Measurements from ENCODE around the gene CD163L1. TPM values are rescaled to one million over a fixed set of nuclear protein-coding genes. Genes with fewer than 3 reads are reported as not detected.
A peak's percentile ranks its signal among the peaks of the same experiment; 100 is the strongest.
"Not testable (repeated sequence)": the region's sequence is repeated elsewhere in the genome, so short reads cannot be mapped to it uniquely, and the experiment has no call there.

The CD163L1 gene
- total RNA-seq, 2 donors from 2014 or later: not detected

GRCh38 chr12:7439579-7440505, 4.1 kb downstream of the CD163L1 start:
- Mint-ChIP-seq H3K9me3 (no peaks in the 10 kb centered on the region), H3K27ac (no peak overlapping the region), H3K36me3 (no peaks in the 10 kb centered on the region), H3K4me1 (ENCODE audit: low read depth in 2 of 2) (peaks cover 4 to 5% of the 10 kb centered on the region in 2 donors), H3K4me3 (peak overlapping the region; percentile 69), H3K27me3 (peaks cover 22 to 30% of the 10 kb centered on the region in 2 donors)
- peak; percentile 63 for DNase-seq (ENCODE audit: low spot score)
- ATAC-seq: peak; percentile 84 to 94

- H3K36me3 Mint-ChIP-seq; DNase-seq (ENCODE audit: low spot score); H3K9me3 Mint-ChIP-seq; H3K27ac Mint-ChIP-seq; ATAC-seq; H3K4me1 Mint-ChIP-seq (ENCODE audit: low read depth in 2 of 2); H3K4me3 Mint-ChIP-seq: not testable (repeated sequence)
- H3K27me3 Mint-ChIP-seq: peaks cover 22 to 30% of the 10 kb centered on the region in 2 donors
Measured at GRCh38 chr12:7438291-7438995, 5.5 kb downstream of the CD163L1 start.

- not testable (repeated sequence) for H3K36me3 Mint-ChIP-seq; H3K4me3 Mint-ChIP-seq; H3K4me1 Mint-ChIP-seq (ENCODE audit: low read depth in 2 of 2); H3K27ac Mint-ChIP-seq; DNase-seq (ENCODE audit: low spot score); H3K9me3 Mint-ChIP-seq; ATAC-seq
- peaks cover 22 to 30% of the 10 kb centered on the region in 2 donors for H3K27me3 Mint-ChIP-seq
Measured at GRCh38 chr12:7437494-7437893, 6.5 kb downstream of the CD163L1 start.

GRCh38 chr12:7434670-7435069, 9.3 kb downstream of the CD163L1 start:
- peaks cover 2% of the 10 kb centered on the region in 2 donors for H3K4me1 Mint-ChIP-seq (ENCODE audit: low read depth in 2 of 2)
- peak in 1 of 2 donors; percentile 36 for ATAC-seq
- no peak for DNase-seq (ENCODE audit: low spot score)
- no peak overlapping the region for H3K27ac Mint-ChIP-seq
- H3K36me3 Mint-ChIP-seq: no peaks in the 10 kb centered on the region
- H3K9me3 Mint-ChIP-seq: no peaks in the 10 kb centered on the region
- H3K27me3 Mint-ChIP-seq: peaks cover 17 to 24% of the 10 kb centered on the region in 2 donors
- no peak overlapping the region for H3K4me3 Mint-ChIP-seq

- Mint-ChIP-seq H3K27me3 (peaks cover 13 to 22% of the 10 kb centered on the region in 2 donors), H3K9me3 (no peaks in the 10 kb centered on the region), H3K36me3 (no peaks in the 10 kb centered on the region), H3K4me3 (no peak overlapping the region), H3K27ac (no peak overlapping the region), H3K4me1 (ENCODE audit: low read depth in 2 of 2) (no peaks in the 10 kb centered on the region)
- ATAC-seq (no peak), DNase-seq (ENCODE audit: low spot score) (no peak)
Measured at GRCh38 chr12:7433276-7433822, 10.6 kb downstream of the CD163L1 start.

- H3K4me3 Mint-ChIP-seq: no peak overlapping the region
- no peak overlapping the region for H3K27ac Mint-ChIP-seq
- DNase-seq (ENCODE audit: low spot score): no peak
- no peak for ATAC-seq
- no peaks in the 10 kb centered on the region for H3K36me3 Mint-ChIP-seq
- H3K27me3 Mint-ChIP-seq: peaks cover 14 to 24% of the 10 kb centered on the region in 2 donors
- H3K4me1 Mint-ChIP-seq (ENCODE audit: low read depth in 2 of 2): no peaks in the 10 kb centered on the region
- H3K9me3 Mint-ChIP-seq: no peaks in the 10 kb centered on the region
Measured at GRCh38 chr12:7431993-7432685, 11.8 kb downstream of the CD163L1 start.

GRCh38 chr12:7411343-7411742, 32.6 kb downstream of the CD163L1 start:
- no peak overlapping the region for H3K4me3 Mint-ChIP-seq
- H3K27me3 Mint-ChIP-seq: peaks cover 23 to 36% of the 10 kb centered on the region in 2 donors
- no peaks in the 10 kb centered on the region for H3K4me1 Mint-ChIP-seq (ENCODE audit: low read depth in 2 of 2)
- ATAC-seq (no peak), DNase-seq (ENCODE audit: low spot score) (no peak)
- H3K36me3 Mint-ChIP-seq: no peaks in the 10 kb centered on the region
- no peaks in the 10 kb centered on the region for H3K9me3 Mint-ChIP-seq
- no peak overlapping the region for H3K27ac Mint-ChIP-seq

- H3K4me3 Mint-ChIP-seq: no peak overlapping the region
- no peak for DNase-seq (ENCODE audit: low spot score)
- peaks cover 8 to 22% of the 10 kb centered on the region in 2 donors for H3K27me3 Mint-ChIP-seq
- no peaks in the 10 kb centered on the region for H3K9me3 Mint-ChIP-seq
- H3K36me3 Mint-ChIP-seq: no peaks in the 10 kb centered on the region
- ATAC-seq: no peak
- H3K27ac Mint-ChIP-seq: no peak overlapping the region
- no peaks in the 10 kb centered on the region for H3K4me1 Mint-ChIP-seq (ENCODE audit: low read depth in 2 of 2)
Measured at GRCh38 chr12:7404275-7404674, 39.7 kb downstream of the CD163L1 start.

- DNase-seq (ENCODE audit: low spot score) (no peak), ATAC-seq (no peak)
- H3K27me3 Mint-ChIP-seq: peaks cover 9 to 22% of the 10 kb centered on the region in 2 donors
- no peak overlapping the region for H3K4me3 Mint-ChIP-seq
- no peaks in the 10 kb centered on the region for H3K36me3 Mint-ChIP-seq
- H3K27ac Mint-ChIP-seq: no peak overlapping the region
- H3K4me1 Mint-ChIP-seq (ENCODE audit: low read depth in 2 of 2): no peaks in the 10 kb centered on the region
- H3K9me3 Mint-ChIP-seq: no peaks in the 10 kb centered on the region
Measured at GRCh38 chr12:7403466-7403865, 40.5 kb downstream of the CD163L1 start.

GRCh38 chr12:7399089-7399488, 44.9 kb downstream of the CD163L1 start:
- H3K27ac Mint-ChIP-seq: no peak overlapping the region
- H3K9me3 Mint-ChIP-seq: no peaks in the 10 kb centered on the region
- H3K27me3 Mint-ChIP-seq: peaks cover 4 to 13% of the 10 kb centered on the region in 2 donors

GRCh38 chr12:7396418-7396817, 47.5 kb downstream of the CD163L1 start:
- no peaks in the 10 kb centered on the region for H3K9me3 Mint-ChIP-seq

More at GRCh38 chr12:7399089-7399488, 44.9 kb downstream of the CD163L1 start:
- Mint-ChIP-seq H3K36me3 (no peaks in the 10 kb centered on the region), H3K4me3 (no peak overlapping the region), H3K4me1 (ENCODE audit: low read depth in 2 of 2) (no peaks in the 10 kb centered on the region)
- ATAC-seq: no peak
- DNase-seq (ENCODE audit: low spot score): no peak

GRCh38 chr12:7395950-7396349, 48.0 kb downstream of the CD163L1 start:
- H3K36me3 Mint-ChIP-seq: peaks cover 8% of the 10 kb centered on the region
- no peak overlapping the region for H3K4me3 Mint-ChIP-seq
- H3K9me3 Mint-ChIP-seq: no peaks in the 10 kb centered on the region
- no peaks in the 10 kb centered on the region for H3K4me1 Mint-ChIP-seq (ENCODE audit: low read depth in 2 of 2)
- DNase-seq (ENCODE audit: low spot score) (no peak), ATAC-seq (no peak)
- H3K27me3 Mint-ChIP-seq: peaks cover 20 to 22% of the 10 kb centered on the region in 2 donors
- H3K27ac Mint-ChIP-seq: no peak overlapping the region

More at GRCh38 chr12:7396418-7396817, 47.5 kb downstream of the CD163L1 start:
- no peak overlapping the region for H3K4me3 Mint-ChIP-seq
- H3K4me1 Mint-ChIP-seq (ENCODE audit: low read depth in 2 of 2): no peaks in the 10 kb centered on the region
- H3K27me3 Mint-ChIP-seq: peaks cover 15 to 19% of the 10 kb centered on the region in 2 donors
- H3K36me3 Mint-ChIP-seq: peaks cover 8% of the 10 kb centered on the region
- DNase-seq (ENCODE audit: low spot score): no peak
- no peak for ATAC-seq
- H3K27ac Mint-ChIP-seq: no peak overlapping the region

- no peak for DNase-seq (ENCODE audit: low spot score)
- H3K4me1 Mint-ChIP-seq (ENCODE audit: low read depth in 2 of 2): no peaks in the 10 kb centered on the region
- no peak overlapping the region for H3K27ac Mint-ChIP-seq
Measured at GRCh38 chr12:7387289-7387688, 56.7 kb downstream of the CD163L1 start.

More at GRCh38 chr12:7387289-7387688, 56.7 kb downstream of the CD163L1 start:
- H3K9me3 Mint-ChIP-seq: no peaks in the 10 kb centered on the region
- H3K4me3 Mint-ChIP-seq: no peak overlapping the region
- H3K36me3 Mint-ChIP-seq: peaks cover 11% of the 10 kb centered on the region
- no peak for ATAC-seq
- H3K27me3 Mint-ChIP-seq: peaks cover 34 to 53% of the 10 kb centered on the region in 2 donors

Data from natural killer cell treated with Interleukin-12 subunit alpha and Interleukin-12 subunit beta and Interleukin-15 and Interleukin-18, amount 100 ng/mL, for 72 hours (primary cell).